Endothelial cell of umbilical vein (primary cell): ENCODE data around the gene CTNNA2. TPM values are rescaled to one million over a fixed set of nuclear protein-coding genes. Genes with fewer than 3 reads are reported as not detected.

ENCODE experiments used
- BruUV-seq: library from RNA; stranded (reverse); fragments of 400-500 nt; replicated peaks from 2 replicates; lab custom pipeline; 2021; lab: Mats Ljungman, UMichigan
- CTCF ChIA-PET: fragments of 300-600, 350-600 bp; sonication (Branson Sonifier 250); formaldehyde crosslinking; loops from one replicate; lab custom pipeline; 2021; ENCODE audit warnings: antibody characterized with exemption, inconsistent platforms; lab: Charles Lee
- POLR2A ChIA-PET: fragments of 300-600, 350-600 bp; sonication (Branson Sonifier 250); formaldehyde crosslinking; loops from one replicate; lab custom pipeline; 2021; ENCODE audit warnings: antibody characterized with exemption, inconsistent platforms; lab: Charles Lee
- DNase-seq: peaks from one replicate; pipeline ENCODE4 v3.0.0-alpha.2; 2011; ENCODE audit warnings: low read depth, low spot score
- FAIRE-seq: peaks from 2 replicates; lab custom pipeline; 2011; peaks lifted over from hg19 to GRCh38; lab: Jason Lieb, UNC
- H2AFZ ChIP-seq: 2 replicates; pipeline ENCODE4 v1.6.0; 2012; ENCODE audit warnings: low read depth, low read length, control low read depth, inconsistent platforms
- H3K27ac ChIP-seq: 2 replicates; pipeline ENCODE4 v1.5.1; 2011; ENCODE audit warnings: low read depth, mild to moderate bottlenecking, control low read depth, low read length, moderate library complexity; ENCODE audit not compliant: insufficient read depth
- H3K27me3 ChIP-seq, 2 experiments: 2 replicates each; pipeline versions ENCODE4 v1.6.0 to v1.6.1; 2011; ENCODE audit warnings: low read length in 2 of 2, mixed read lengths in 1 of 2; ENCODE audit not compliant: control insufficient read depth in 2 of 2, insufficient read depth in 2 of 2
- H3K36me3 ChIP-seq, 2 experiments: 2 replicates in 1 of 2; 3 replicates in 1 of 2; pipeline ENCODE4 v1.5.1; 2011; ENCODE audit warnings: low read length in 2 of 2, mild to moderate bottlenecking in 1 of 2, moderate library complexity in 1 of 2; ENCODE audit not compliant: control insufficient read depth in 2 of 2, insufficient read depth in 2 of 2; ENCODE audit errors: extremely low read depth in 1 of 2
- H3K4me1 ChIP-seq: 3 replicates; pipeline ENCODE4 v1.5.1; 2011; ENCODE audit warnings: mild to moderate bottlenecking, low read length; ENCODE audit not compliant: control insufficient read depth, insufficient read depth; ENCODE audit errors: extremely low read depth
- H3K4me2 ChIP-seq: 2 replicates; pipeline ENCODE4 v1.6.1; 2011; ENCODE audit warnings: low read length, control low read depth, mixed read lengths; ENCODE audit not compliant: insufficient read depth
- H3K4me3 ChIP-seq, 3 experiments: fragments of 200-600 bp in 1 of 3; sonication (generic), shearing (Covaris generic) in 1 of 3; replicated peaks in 1 of 3; 2 replicates each; pipeline ENCODE4 v1.5.1; 2011 to 2016; ENCODE audit warnings: control low read depth in 3 of 3, low read length in 3 of 3, mild to moderate bottlenecking in 2 of 3, inconsistent platforms in 1 of 3, low read depth in 1 of 3, moderate library complexity in 1 of 3; ENCODE audit not compliant: insufficient read depth in 1 of 3
- H3K79me2 ChIP-seq: 2 replicates; pipeline ENCODE4 v1.6.0; 2012; ENCODE audit warnings: low read length, inconsistent platforms; ENCODE audit not compliant: control insufficient read depth, insufficient read depth
- H3K9ac ChIP-seq: replicated peaks from 2 replicates; pipeline ENCODE3; 2011; ENCODE audit warnings: low read length, control low read depth; ENCODE audit not compliant: insufficient read depth; ENCODE audit errors: extremely low read depth
- H3K9me1 ChIP-seq: replicated peaks from 3 replicates; pipeline ENCODE4 v1.6.0; 2011; ENCODE audit warnings: mild to moderate bottlenecking, low read length; ENCODE audit not compliant: control insufficient read depth, insufficient read depth; ENCODE audit errors: extremely low read depth
- H3K9me3 ChIP-seq: replicated peaks from 2 replicates; pipeline ENCODE4 v1.5.1; 2012; ENCODE audit warnings: low read length, inconsistent platforms; ENCODE audit not compliant: control insufficient read depth, insufficient read depth
- H4K20me1 ChIP-seq: replicated peaks from 2 replicates; pipeline ENCODE3; 2011; ENCODE audit warnings: mild to moderate bottlenecking, low read length; ENCODE audit not compliant: control insufficient read depth, insufficient read depth; ENCODE audit errors: extremely low read depth
- CTCF ChIP-seq, 2 donors: IDR thresholded peaks; 1 replicate in 1 of 2; 2 replicates in 1 of 2; pipeline ENCODE4 v1.5.1; 2011; ENCODE audit warnings: low read length in 2 of 2, mild to moderate bottlenecking in 2 of 2, moderate library complexity in 2 of 2, control low read depth in 1 of 2, inconsistent platforms in 1 of 2, low read depth in 1 of 2; ENCODE audit not compliant: insufficient read depth in 1 of 2; ENCODE audit errors: extremely low read depth in 1 of 2
- EZH2 ChIP-seq: IDR thresholded peaks from 2 replicates; pipeline ENCODE4 v1.6.1; 2012; ENCODE audit warnings: borderline replicate concordance, low read depth, mild to moderate bottlenecking, moderate library complexity, low read length, inconsistent platforms; ENCODE audit not compliant: severe bottlenecking
- FOS ChIP-seq: IDR thresholded peaks from 2 replicates; pipeline ENCODE4 v1.6.1; 2011; ENCODE audit warnings: mild to moderate bottlenecking, low read length, moderate library complexity, borderline replicate concordance; ENCODE audit not compliant: insufficient read depth
- GATA2 ChIP-seq: IDR thresholded peaks from 2 replicates; pipeline ENCODE4 v1.7.0; 2011; ENCODE audit warnings: low read depth, mild to moderate bottlenecking, moderate library complexity, mixed read lengths, low read length; ENCODE audit not compliant: insufficient read length, insufficient read depth
- JUN ChIP-seq: IDR thresholded peaks from 2 replicates; pipeline ENCODE4 v1.6.1; 2011; ENCODE audit warnings: borderline replicate concordance, low read depth; ENCODE audit not compliant: insufficient read length, insufficient read depth
- MAX ChIP-seq: IDR thresholded peaks from 2 replicates; pipeline ENCODE4 v1.6.1; 2011; ENCODE audit not compliant: insufficient read depth, insufficient read length
- MYC ChIP-seq: IDR thresholded peaks from one replicate; pipeline ENCODE4 v1.6.1; 2011; ENCODE audit warnings: mild to moderate bottlenecking, low read depth, low read length
- POLR2A ChIP-seq: IDR thresholded peaks from 2 replicates; pipeline ENCODE4 v1.6.1; 2012; ENCODE audit warnings: low read depth, mild to moderate bottlenecking, control low read depth, low read length
- POLR2AphosphoS5 ChIP-seq: IDR thresholded peaks from 2 replicates; pipeline ENCODE4 v1.6.1; 2012; ENCODE audit warnings: low read depth, mild to moderate bottlenecking, control low read depth, low read length, moderate library complexity; ENCODE audit not compliant: insufficient read depth
- dilution Hi-C: fragments of 300-500 bp; cut with MboI; formaldehyde crosslinking; loops from one replicate; pipeline ENCODE4 v1.15.0; 2019; ENCODE audit warnings: low sequenced_read_pairs; ENCODE audit not compliant: extremely low pct_ligation_motif_present
- intact Hi-C: fragments of 100-400 bp; cut with micrococcal nuclease; formaldehyde crosslinking; loops from one replicate; pipeline ENCODE4 v1.10.0; 2022
- polyA plus RNA-seq, 4 experiments: library from polyadenylated mRNA; depleted of rRNA in 3 of 4; stranded (reverse) in 3 of 4; unstranded in 1 of 4; fragments of >200 nt; gene quantifications; 2 replicates each; pipeline versions ENCODE4 v1.2.1 to v1.2.3, GENCODE V29; 2011 to 2012; ENCODE audit warnings: missing spikeins in 1 of 4
- total RNA-seq: library from RNA; stranded (reverse); gene quantifications from 2 replicates; pipeline ENCODE4 v1.2.3, GENCODE V29; 2021

The CTNNA2 gene
- total and polyA plus RNA-seq, 2 donors (not counting 3 experiments of a cell fraction or from before 2014, with no cell fraction given): not detected

- FAIRE-seq: no peak
- H2AFZ ChIP-seq: no peak overlapping the region
- no peaks in the 10 kb centered on the region for H3K9me3 ChIP-seq
- no peak overlapping the region for H3K4me3 ChIP-seq
- intact Hi-C loops: no loop called here
- no TSS peak for BruUV-seq
- no peaks in the 10 kb centered on the region for H3K36me3 ChIP-seq
- dilution Hi-C loops: no loop called here
- H3K4me1 ChIP-seq: no peaks in the 10 kb centered on the region
- H3K27me3 ChIP-seq: no peaks in the 10 kb centered on the region
- POLR2A ChIA-PET: no interaction called here
- TF ChIP-seq MAX (no peak), FOS (no peak), CTCF (IDR thresholded peaks at IDR 0.05; ENCODE audit: extremely low read depth in 1 of 2, insufficient read depth in 1 of 2, low read depth in 1 of 2, low read length in 2 of 2) (no peak)
- H3K9ac ChIP-seq: no peak overlapping the region
- H3K79me2 ChIP-seq: no peaks in the 10 kb centered on the region
- H4K20me1 ChIP-seq: no peaks in the 10 kb centered on the region
- no peak overlapping the region for H3K4me2 ChIP-seq
- CTCF ChIA-PET: no interaction called here
- H3K27ac ChIP-seq: no peak overlapping the region
- H3K9me1 ChIP-seq: no peaks in the 10 kb centered on the region
- no peak for DNase-seq
Measured at GRCh38 chr2:80549901-80550300, 1037.0 kb downstream of the CTNNA2 start.

- CTCF ChIA-PET: no interaction called here
Measured at GRCh38 chr2:80560326-80560725, 1047.5 kb downstream of the CTNNA2 start.

More at GRCh38 chr2:80560326-80560725, 1047.5 kb downstream of the CTNNA2 start:
- DNase-seq: no peak
- FAIRE-seq: no peak
- Histone ChIP-seq H3K9me3 (peaks cover 5% of the 10 kb centered on the region), H3K9me1 (no peaks in the 10 kb centered on the region), H3K36me3 (no peaks in the 10 kb centered on the region), H4K20me1 (no peaks in the 10 kb centered on the region), H3K4me1 (no peaks in the 10 kb centered on the region), H3K79me2 (no peaks in the 10 kb centered on the region), H3K4me2 (no peak overlapping the region), H3K4me3 (no peak overlapping the region), H3K27ac (no peak overlapping the region), H3K9ac (no peak overlapping the region), H2AFZ (no peak overlapping the region), H3K27me3 (no peaks in the 10 kb centered on the region)
- intact Hi-C loops: no loop called here
- dilution Hi-C loops: no loop called here
- TF ChIP-seq JUN (no peak), GATA2 (no peak), POLR2AphosphoS5 (no peak), POLR2A (no peak), MAX (no peak), CTCF (IDR thresholded peaks at IDR 0.05; ENCODE audit: extremely low read depth in 1 of 2, insufficient read depth in 1 of 2, low read depth in 1 of 2, low read length in 2 of 2) (no peak), EZH2 (no peak), MYC (no peak)
- POLR2A ChIA-PET: no interaction called here
- BruUV-seq: no TSS peak
